MM.1S (cell line): ENCODE measurements around the gene SORCS2.

Source experiments
- DNase-seq: peaks from one replicate; pipeline ENCODE4 v3.0.0-alpha.2; 2015
- H2AFZ ChIP-seq: fragments of 300-600 bp; sonication (generic); 2 replicates; pipeline ENCODE4 v1.6.0; 2016; ENCODE audit warnings: antibody characterized with exemption, low read length
- H3F3A ChIP-seq: fragments of 300-600 bp; sonication (generic); 2 replicates; pipeline ENCODE4 v1.6.1; 2016; ENCODE audit warnings: mild to moderate bottlenecking, antibody characterized with exemption, low read length, moderate library complexity, mixed read lengths; ENCODE audit not compliant: insufficient read depth
- H3K27ac ChIP-seq: fragments of 300-600 bp; sonication (generic); 2 replicates; pipeline ENCODE4 v1.5.1; 2016; ENCODE audit warnings: mild to moderate bottlenecking, low read length
- H3K27me3 ChIP-seq: fragments of 300-600 bp; sonication (generic); replicated peaks from 2 replicates; pipeline ENCODE4 v1.6.0; 2016; ENCODE audit warnings: low read length; ENCODE audit not compliant: insufficient read depth
- H3K36me3 ChIP-seq: fragments of 300-600 bp; sonication (generic); replicated peaks from 2 replicates; pipeline ENCODE4 v1.6.1; 2016; ENCODE audit warnings: mild to moderate bottlenecking, low read length, mixed read lengths; ENCODE audit not compliant: insufficient read depth
- H3K4me1 ChIP-seq: fragments of 300-600 bp; sonication (generic); 2 replicates; pipeline ENCODE4 v1.6.1; 2016; ENCODE audit warnings: low read length, mixed read lengths
- H3K4me2 ChIP-seq: fragments of 300-600 bp; sonication (generic); 2 replicates; pipeline ENCODE4 v1.6.0; 2016; ENCODE audit warnings: low read depth, low read length
- H3K4me3 ChIP-seq: fragments of 300-600 bp; sonication (generic); 2 replicates; pipeline ENCODE4 v1.5.1; 2016; ENCODE audit warnings: low read length, mixed read lengths
- H3K79me2 ChIP-seq: fragments of 300-600 bp; sonication (generic); 2 replicates; pipeline ENCODE4 v1.6.1; 2016; ENCODE audit warnings: mixed run types, low read length, mixed read lengths
- H3K9ac ChIP-seq: fragments of 300-600 bp; sonication (generic); 2 replicates; pipeline ENCODE4 v1.6.1; 2016; ENCODE audit warnings: low read length, mixed read lengths
- H3K9me2 ChIP-seq: fragments of 300-600 bp; sonication (generic); replicated peaks from 2 replicates; pipeline ENCODE4 v1.6.1; 2016; ENCODE audit warnings: mild to moderate bottlenecking, low read length, mixed read lengths; ENCODE audit not compliant: insufficient read depth
- H3K9me3 ChIP-seq: fragments of 300-600 bp; sonication (generic); replicated peaks from 2 replicates; pipeline ENCODE4 v1.6.1; 2016; ENCODE audit warnings: mild to moderate bottlenecking, low read length, mixed read lengths; ENCODE audit not compliant: insufficient read depth
- H4K20me1 ChIP-seq: fragments of 300-600 bp; sonication (generic); 2 replicates; pipeline ENCODE4 v1.6.1; 2016; ENCODE audit warnings: mild to moderate bottlenecking, low read length, moderate library complexity, mixed read lengths; ENCODE audit not compliant: insufficient read depth
- EZH2 ChIP-seq: fragments of 300-600 bp; sonication (generic); optimal IDR thresholded peaks from 2 replicates; pipeline ENCODE3; 2017; ENCODE audit warnings: low read depth, mild to moderate bottlenecking, antibody characterized with exemption, low read length, mixed read lengths
- EZH2phosphoT487 ChIP-seq: fragments of 300-600 bp; sonication (generic); IDR thresholded peaks from 2 replicates; pipeline ENCODE4 v1.6.1; 2018; ENCODE audit warnings: antibody characterized with exemption, low read length
- TF ChIP-seq, protein P1 (sequence below): fragments of 300-600 bp; sonication (generic); IDR thresholded peaks from 2 replicates; pipeline ENCODE4 v1.5.1; 2016; ENCODE audit warnings: antibody characterized with exemption, low read length, mixed read lengths

The SORCS2 gene

DNA sequence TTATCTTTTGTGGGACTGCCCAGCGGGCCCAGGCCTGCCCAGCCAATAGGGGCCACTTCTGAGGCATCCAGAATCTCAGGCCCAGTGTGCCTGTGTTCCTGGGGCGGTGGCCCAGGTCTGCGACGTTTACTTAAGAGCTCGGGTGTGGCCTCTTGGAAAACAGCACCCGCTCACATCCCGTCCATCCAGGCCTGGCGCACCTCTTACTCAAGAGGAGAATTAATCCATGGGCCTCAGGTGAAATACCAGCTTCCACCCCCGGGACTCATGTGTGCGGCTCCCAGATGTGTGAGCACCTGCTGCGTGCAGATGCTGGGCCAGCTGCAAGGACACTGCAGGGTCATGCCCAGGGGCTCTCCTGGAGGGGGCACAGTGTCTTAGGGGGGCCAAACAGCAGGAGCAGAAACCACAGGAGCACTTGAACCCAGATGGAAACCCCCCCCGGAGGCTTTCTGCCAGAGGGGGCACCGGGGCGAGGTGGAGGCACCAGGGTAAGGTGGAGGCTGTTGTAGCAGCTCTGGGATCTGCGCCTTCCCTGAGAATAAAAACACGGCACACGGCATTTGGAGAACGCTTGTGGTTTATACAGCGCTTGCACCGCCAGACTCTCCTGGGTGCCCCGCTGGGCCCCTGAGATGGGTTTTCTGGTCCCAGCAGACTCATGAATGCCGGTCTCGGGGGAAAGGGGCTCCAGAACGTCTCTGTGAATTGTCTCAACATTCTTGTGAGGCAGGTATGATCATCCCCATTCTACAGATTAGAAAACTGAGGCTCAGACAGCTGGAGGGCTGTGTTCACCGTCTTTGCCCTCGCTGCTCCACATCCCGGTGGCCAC, 239.6 kb downstream of the SORCS2 start:
- DNase-seq: no peak
- Histone ChIP-seq H3K27me3 (peaks cover 98% of the 10 kb centered on the region), H3K9me3 (no peaks in the 10 kb centered on the region), H2AFZ (no peak overlapping the region), H3F3A (no peaks in the 10 kb centered on the region), H3K4me3 (no peak overlapping the region), H3K79me2 (no peaks in the 10 kb centered on the region), H4K20me1 (no peaks in the 10 kb centered on the region), H3K27ac (no peak overlapping the region), H3K9ac (no peak overlapping the region), H3K9me2 (no peaks in the 10 kb centered on the region), H3K4me1 (no peaks in the 10 kb centered on the region), H3K4me2 (no peak overlapping the region), H3K36me3 (no peaks in the 10 kb centered on the region)
- TF ChIP-seq EZH2 (no peak), EZH2phosphoT487 (no peak)
- TF ChIP-seq, protein P1, sequence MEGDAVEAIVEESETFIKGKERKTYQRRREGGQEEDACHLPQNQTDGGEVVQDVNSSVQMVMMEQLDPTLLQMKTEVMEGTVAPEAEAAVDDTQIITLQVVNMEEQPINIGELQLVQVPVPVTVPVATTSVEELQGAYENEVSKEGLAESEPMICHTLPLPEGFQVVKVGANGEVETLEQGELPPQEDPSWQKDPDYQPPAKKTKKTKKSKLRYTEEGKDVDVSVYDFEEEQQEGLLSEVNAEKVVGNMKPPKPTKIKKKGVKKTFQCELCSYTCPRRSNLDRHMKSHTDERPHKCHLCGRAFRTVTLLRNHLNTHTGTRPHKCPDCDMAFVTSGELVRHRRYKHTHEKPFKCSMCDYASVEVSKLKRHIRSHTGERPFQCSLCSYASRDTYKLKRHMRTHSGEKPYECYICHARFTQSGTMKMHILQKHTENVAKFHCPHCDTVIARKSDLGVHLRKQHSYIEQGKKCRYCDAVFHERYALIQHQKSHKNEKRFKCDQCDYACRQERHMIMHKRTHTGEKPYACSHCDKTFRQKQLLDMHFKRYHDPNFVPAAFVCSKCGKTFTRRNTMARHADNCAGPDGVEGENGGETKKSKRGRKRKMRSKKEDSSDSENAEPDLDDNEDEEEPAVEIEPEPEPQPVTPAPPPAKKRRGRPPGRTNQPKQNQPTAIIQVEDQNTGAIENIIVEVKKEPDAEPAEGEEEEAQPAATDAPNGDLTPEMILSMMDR: no peak

DNA sequence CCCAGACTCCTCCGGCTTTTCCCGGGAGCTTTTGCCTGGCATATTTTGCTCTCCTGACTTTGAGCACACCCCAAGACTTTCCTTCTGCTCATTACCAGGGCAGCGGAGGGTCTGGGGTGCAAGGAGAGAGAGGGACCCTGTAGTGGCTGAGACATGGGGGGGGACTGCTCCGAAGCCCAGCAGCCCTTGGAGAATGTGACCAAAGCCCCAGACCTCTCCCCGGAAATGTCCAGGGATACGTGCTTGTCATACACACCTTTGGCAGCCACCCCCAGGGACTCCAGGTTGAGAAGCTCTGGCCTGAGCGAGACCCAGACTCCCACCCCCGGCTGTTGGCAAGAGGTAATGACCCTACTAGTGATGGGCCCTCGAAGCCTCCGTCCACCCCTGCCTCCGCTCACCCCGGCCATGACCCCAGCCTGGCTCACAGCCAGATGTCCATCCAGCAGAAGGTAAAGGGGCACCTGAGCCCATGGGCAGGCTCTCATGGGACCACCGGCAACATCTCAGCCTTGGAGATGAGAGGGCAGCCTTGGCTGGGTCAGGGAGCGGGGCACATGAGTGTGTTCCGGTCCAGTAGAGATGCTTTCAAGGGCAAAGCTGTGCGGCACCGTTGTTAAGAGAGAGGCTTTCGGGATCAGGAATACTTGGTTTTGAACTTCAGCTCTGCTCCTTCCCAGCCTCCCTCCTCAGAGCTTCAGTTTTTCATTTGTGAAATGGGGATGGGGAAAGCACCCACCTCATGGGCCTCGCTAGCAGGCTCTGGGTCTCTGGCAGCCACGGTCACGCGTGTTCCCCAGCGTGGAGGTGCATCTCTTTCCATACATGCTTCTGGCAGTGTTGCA, 240.4 kb downstream of the SORCS2 start:
- H3F3A ChIP-seq: no peaks in the 10 kb centered on the region

DNA sequence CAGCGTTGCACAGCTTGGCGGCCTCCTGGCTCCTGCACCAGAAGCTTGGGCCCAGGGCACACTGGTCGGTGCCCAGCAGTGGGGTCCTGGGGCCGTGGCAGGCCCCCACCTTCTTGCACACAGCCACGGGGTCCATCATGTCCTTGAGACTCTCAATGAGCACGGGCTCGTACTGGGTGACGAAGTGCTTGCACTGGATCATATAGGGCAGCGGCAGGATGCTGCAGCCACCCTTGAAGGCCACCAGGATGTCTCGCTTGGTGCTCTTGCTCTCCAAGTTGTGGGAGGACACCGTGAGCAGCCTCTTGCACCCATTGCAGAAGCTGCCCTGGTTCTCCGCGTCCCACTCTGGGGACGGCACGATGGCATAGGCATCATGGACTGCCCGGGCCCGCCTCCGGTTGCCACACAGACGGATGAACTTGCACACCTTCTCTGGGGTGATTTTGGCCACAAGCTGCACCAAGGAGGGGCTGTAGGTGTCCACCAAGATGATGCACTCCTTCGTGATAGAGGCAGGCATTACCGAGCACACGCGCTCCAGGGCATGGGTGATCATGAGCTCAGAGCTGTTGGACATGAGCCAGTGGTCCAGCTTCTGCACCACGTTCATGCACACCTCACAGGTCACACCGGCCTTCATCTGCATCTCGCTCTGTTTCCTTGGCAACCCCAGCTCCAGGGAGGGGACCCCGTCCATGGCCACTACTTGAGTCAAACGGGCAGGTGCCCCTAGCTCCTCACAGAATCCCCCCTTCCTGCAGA, 241.2 kb downstream of the SORCS2 start:
- Histone ChIP-seq H3K9me2 (no peaks in the 10 kb centered on the region), H3F3A (no peaks in the 10 kb centered on the region), H3K27ac (no peak overlapping the region), H3K27me3 (peaks cover 99% of the 10 kb centered on the region), H3K4me3 (no peak overlapping the region), H3K9me3 (no peaks in the 10 kb centered on the region), H4K20me1 (no peaks in the 10 kb centered on the region), H3K79me2 (no peaks in the 10 kb centered on the region), H3K4me1 (no peaks in the 10 kb centered on the region), H3K4me2 (no peak overlapping the region), H2AFZ (no peak overlapping the region), H3K9ac (no peak overlapping the region), H3K36me3 (no peaks in the 10 kb centered on the region)
- DNase-seq: no peak
- TF ChIP-seq, protein P1: no peak
- TF ChIP-seq EZH2phosphoT487 (no peak), EZH2 (no peak)

More for the DNA sequence above, 240.4 kb downstream of the SORCS2 start:
- H2AFZ ChIP-seq: no peak overlapping the region
- H4K20me1 ChIP-seq: no peaks in the 10 kb centered on the region
- H3K9ac ChIP-seq: no peak overlapping the region
- H3K79me2 ChIP-seq: no peaks in the 10 kb centered on the region
- H3K4me2 ChIP-seq: no peak overlapping the region
- no peaks in the 10 kb centered on the region for H3K9me2 ChIP-seq
- H3K36me3 ChIP-seq: no peaks in the 10 kb centered on the region
- no peak overlapping the region for H3K4me3 ChIP-seq
- peaks cover 99% of the 10 kb centered on the region for H3K27me3 ChIP-seq
- no peaks in the 10 kb centered on the region for H3K9me3 ChIP-seq
- DNase-seq: no peak
- no peak for TF ChIP-seq EZH2phosphoT487
- no peak for TF ChIP-seq EZH2
- TF ChIP-seq, protein P1: no peak
- H3K4me1 ChIP-seq: no peaks in the 10 kb centered on the region
- no peak overlapping the region for H3K27ac ChIP-seq
